Right lung (tissue), 5 donors: Measurements from ENCODE around the gene MOB2. TPM values are rescaled to one million over a fixed set of nuclear protein-coding genes. Genes with fewer than 3 reads are reported as not detected.

ENCODE experiments used
- DNase-seq, 2 donors: peaks; one replicate each; pipeline ENCODE4 v3.0.0-alpha.2; 2013
- polyA plus RNA-seq, 5 donors: library from polyadenylated mRNA; unstranded; fragments of 120-200 nt; gene quantifications; one replicate each; pipeline versions ENCODE4 v1.2.1 to v1.2.3, GENCODE V29; 2013; ENCODE audit warnings: inconsistent platforms in 1 of 5, low replicate concordance in 1 of 5; ENCODE audit not compliant: insufficient read length in 5 of 5, insufficient read depth in 1 of 5

MOB2 gene
- polyA plus RNA-seq, 5 donors, result 30.7 to 40.5 (median 35.2) TPM

- no peak for DNase-seq
Observed at GRCh38 chr11:1487851-1488574, 1.4 kb upstream of the MOB2 start.

GRCh38 chr11:1487091-1487850 lies 692 bp upstream of the MOB2 start:
- DNase-seq, result no peak

GRCh38 chr11:1485504-1485885 lies 1.1 kb downstream of the MOB2 start:
- no peak for DNase-seq

- no peak for DNase-seq
Observed at GRCh38 chr11:1484695-1485503, 1.7 kb downstream of the MOB2 start.

GRCh38 chr11:1484061-1484671 lies 2.4 kb downstream of the MOB2 start:
- DNase-seq, result no peak

- no peak for DNase-seq
Observed at GRCh38 chr11:1483445-1483961, 3.1 kb downstream of the MOB2 start.

- no peak for DNase-seq
Observed at GRCh38 chr11:1482581-1483444, 3.8 kb downstream of the MOB2 start.

GRCh38 chr11:1481861-1482441 lies 4.6 kb downstream of the MOB2 start:
- DNase-seq, result no peak

GRCh38 chr11:1481483-1481825 lies 5.1 kb downstream of the MOB2 start:
- DNase-seq, result no peak

GRCh38 chr11:1480555-1481482 lies 5.8 kb downstream of the MOB2 start:
- DNase-seq, result no peak

- no peak for DNase-seq
Observed at GRCh38 chr11:1480191-1480554, 6.4 kb downstream of the MOB2 start.

- DNase-seq, result no peak
Observed at GRCh38 chr11:1479678-1480118, 6.9 kb downstream of the MOB2 start.

GRCh38 chr11:1479006-1479677 lies 7.4 kb downstream of the MOB2 start:
- no peak for DNase-seq

- DNase-seq, result no peak
Observed at GRCh38 chr11:1478544-1478943, 8.0 kb downstream of the MOB2 start.

- DNase-seq, result no peak
Observed at GRCh38 chr11:1478011-1478410, 8.6 kb downstream of the MOB2 start.

GRCh38 chr11:1476940-1477736 lies 9.4 kb downstream of the MOB2 start:
- no peak for DNase-seq

- no peak for DNase-seq
Observed at GRCh38 chr11:1475841-1476240, 10.7 kb downstream of the MOB2 start.

GRCh38 chr11:1473786-1474185 lies 12.8 kb downstream of the MOB2 start:
- no peak for DNase-seq
